ENCODE measurements around the gene FGF3. TPM values are rescaled to one million over a fixed set of nuclear protein-coding genes. Genes with fewer than 3 reads are reported as not detected.

The FGF3 gene
- total and polyA plus RNA-seq, 9 of the 15 experiments (the other 6 are each of a cell fraction or from before 2014, with no cell fraction given), result not detected

DNA sequence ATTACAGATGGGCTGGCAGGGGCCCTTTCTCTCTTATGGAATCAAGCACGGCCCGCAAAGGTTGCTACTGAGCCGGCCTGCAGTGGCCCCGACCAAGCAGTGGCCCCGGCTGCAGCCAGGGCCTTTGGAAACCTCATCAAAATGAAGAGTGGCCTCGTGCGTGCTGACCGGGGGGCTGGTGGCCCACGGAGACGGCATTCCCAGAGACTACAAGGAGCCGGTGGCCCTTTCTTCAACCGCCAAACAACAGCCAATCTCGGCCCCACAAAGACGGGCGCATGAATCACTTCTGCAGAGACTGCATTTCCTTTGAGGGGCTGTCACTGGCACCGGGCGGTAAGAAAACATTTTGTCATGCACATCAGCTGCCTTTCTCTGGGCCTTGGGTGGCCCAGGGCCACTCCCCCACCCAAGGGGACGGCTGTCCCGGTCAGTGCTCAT is 43.1 kb upstream of the FGF3 start:
- no peaks in the 10 kb centered on the region for H3K9me3 ChIP-seq (replicated peaks; ENCODE audit: control insufficient read depth, insufficient read depth, low read depth, low read length)
- no peak for ATAC-seq
- no peak for FAIRE-seq
- H3K79me2 ChIP-seq (ENCODE audit: control insufficient read depth, insufficient read depth, low read length), result no peaks in the 10 kb centered on the region
- H2AFZ ChIP-seq (ENCODE audit: low read depth, low read length), result no peak overlapping the region
- DNase-seq (ENCODE audit: extremely low read depth in 1 of 4, low spot score in 3 of 4), result no peak
- H3K4me3 ChIP-seq, result no peak overlapping the region
- no peaks in the 10 kb centered on the region for H3K9me1 ChIP-seq (ENCODE audit: control insufficient read depth, insufficient read depth, low read length)
- in situ Hi-C loops (cut with MboI) (no loop called here), intact Hi-C loops (cut with micrococcal nuclease) (no loop called here)
- H3K27me3 ChIP-seq (ENCODE audit: control insufficient read depth in 2 of 2, insufficient read depth in 2 of 2, low read length in 2 of 2), result peaks cover 21 to 66% of the 10 kb centered on the region in 2 experiments
- no TSS peak for BruUV-seq (replicated peaks)
- H3K9ac ChIP-seq (ENCODE audit: insufficient read depth in 1 of 2, low read depth in 2 of 2, low read length in 2 of 2), result no peak overlapping the region
- no peaks in the 10 kb centered on the region for H3K36me3 ChIP-seq (ENCODE audit: control insufficient read depth, insufficient read depth, low read length)
- H3K4me2 ChIP-seq (ENCODE audit: insufficient read depth, low read length), result no peak overlapping the region
- no peak overlapping the region for H3K27ac ChIP-seq (ENCODE audit: extremely low read depth, low read depth, low read length)
- ChIA-PET POLR2A (interaction anchor here (0.7 to 1.1 kb wide), 3 partner anchors 12 to 956 kb away, joined by 3 to 4 read pairs (median 3); no protein-coding TSS in a partner anchor), CTCF (ENCODE audit: low intra/inter-chr PET ratio) (no interaction called here)
- WGBS (ENCODE audit: insufficient coverage, low coverage, missing lambda C conversion rate), result 0% methylated on average over 13 of the region's 19 CpGs
- 0 out of 5 replicates have a peak, but pooled peaks cover 0 to 3% of the 10 kb centered on the region in 2 experiments for H3K4me1 ChIP-seq (replicated peaks in 1 of 2; ENCODE audit: control insufficient read depth in 2 of 2, insufficient read depth in 2 of 2, low read length in 2 of 2)
- H4K20me1 ChIP-seq (replicated peaks; ENCODE audit: control insufficient read depth, insufficient read depth, low read length), result peaks cover 17% of the 10 kb centered on the region
- no peak for TF ChIP-seq PTRF (tag; IDR thresholded peaks at IDR 0.05)
- TF ChIP-seq TCF7 (IDR thresholded peaks at IDR 0.05; ENCODE audit: borderline replicate concordance), result no peak
- no peak for TF ChIP-seq NFXL1 (CRISPR knock-in tag; IDR thresholded peaks at IDR 0.05)
- TF ChIP-seq ZNF507 (tag; conservative IDR thresholded peaks at IDR 0.05), result no peak
- TF ChIP-seq SIX5 (IDR thresholded peaks at IDR 0.05; ENCODE audit: borderline replicate concordance in 1 of 2, insufficient read depth in 1 of 2, low read depth in 1 of 2, low read length in 2 of 2), result no peak
- no peak for TF ChIP-seq SLC30A9 (CRISPR knock-in tag; IDR thresholded peaks at IDR 0.05)
- TF ChIP-seq, protein P1, sequence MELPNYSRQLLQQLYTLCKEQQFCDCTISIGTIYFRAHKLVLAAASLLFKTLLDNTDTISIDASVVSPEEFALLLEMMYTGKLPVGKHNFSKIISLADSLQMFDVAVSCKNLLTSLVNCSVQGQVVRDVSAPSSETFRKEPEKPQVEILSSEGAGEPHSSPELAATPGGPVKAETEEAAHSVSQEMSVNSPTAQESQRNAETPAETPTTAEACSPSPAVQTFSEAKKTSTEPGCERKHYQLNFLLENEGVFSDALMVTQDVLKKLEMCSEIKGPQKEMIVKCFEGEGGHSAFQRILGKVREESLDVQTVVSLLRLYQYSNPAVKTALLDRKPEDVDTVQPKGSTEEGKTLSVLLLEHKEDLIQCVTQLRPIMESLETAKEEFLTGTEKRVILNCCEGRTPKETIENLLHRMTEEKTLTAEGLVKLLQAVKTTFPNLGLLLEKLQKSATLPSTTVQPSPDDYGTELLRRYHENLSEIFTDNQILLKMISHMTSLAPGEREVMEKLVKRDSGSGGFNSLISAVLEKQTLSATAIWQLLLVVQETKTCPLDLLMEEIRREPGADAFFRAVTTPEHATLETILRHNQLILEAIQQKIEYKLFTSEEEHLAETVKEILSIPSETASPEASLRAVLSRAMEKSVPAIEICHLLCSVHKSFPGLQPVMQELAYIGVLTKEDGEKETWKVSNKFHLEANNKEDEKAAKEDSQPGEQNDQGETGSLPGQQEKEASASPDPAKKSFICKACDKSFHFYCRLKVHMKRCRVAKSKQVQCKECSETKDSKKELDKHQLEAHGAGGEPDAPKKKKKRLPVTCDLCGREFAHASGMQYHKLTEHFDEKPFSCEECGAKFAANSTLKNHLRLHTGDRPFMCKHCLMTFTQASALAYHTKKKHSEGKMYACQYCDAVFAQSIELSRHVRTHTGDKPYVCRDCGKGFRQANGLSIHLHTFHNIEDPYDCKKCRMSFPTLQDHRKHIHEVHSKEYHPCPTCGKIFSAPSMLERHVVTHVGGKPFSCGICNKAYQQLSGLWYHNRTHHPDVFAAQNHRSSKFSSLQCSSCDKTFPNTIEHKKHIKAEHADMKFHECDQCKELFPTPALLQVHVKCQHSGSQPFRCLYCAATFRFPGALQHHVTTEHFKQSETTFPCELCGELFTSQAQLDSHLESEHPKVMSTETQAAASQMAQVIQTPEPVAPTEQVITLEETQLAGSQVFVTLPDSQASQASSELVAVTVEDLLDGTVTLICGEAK (IDR thresholded peaks at IDR 0.05), result no peak
- TF ChIP-seq, protein P1 (CRISPR knock-in tag; IDR thresholded peaks at IDR 0.05), result no peak
- TF ChIP-seq ZNF75A (CRISPR knock-in tag; IDR thresholded peaks at IDR 0.05), result no peak
- no peak for TF ChIP-seq KDM1A (IDR thresholded peaks at IDR 0.05)
- TF ChIP-seq, protein P2, sequence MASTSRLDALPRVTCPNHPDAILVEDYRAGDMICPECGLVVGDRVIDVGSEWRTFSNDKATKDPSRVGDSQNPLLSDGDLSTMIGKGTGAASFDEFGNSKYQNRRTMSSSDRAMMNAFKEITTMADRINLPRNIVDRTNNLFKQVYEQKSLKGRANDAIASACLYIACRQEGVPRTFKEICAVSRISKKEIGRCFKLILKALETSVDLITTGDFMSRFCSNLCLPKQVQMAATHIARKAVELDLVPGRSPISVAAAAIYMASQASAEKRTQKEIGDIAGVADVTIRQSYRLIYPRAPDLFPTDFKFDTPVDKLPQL (IDR thresholded peaks at IDR 0.05; ENCODE audit: extremely low read depth, insufficient read length), result no peak
- no peak for TF ChIP-seq FIP1L1 (IDR thresholded peaks at IDR 0.05; ENCODE audit: low read depth, low read length, poor library complexity, severe bottlenecking)
- TF ChIP-seq TCF3 (CRISPR knock-in tag; IDR thresholded peaks at IDR 0.05), result no peak
- TF ChIP-seq TBP (optimal IDR thresholded peaks at IDR 0.05; ENCODE audit: low read depth, low read length), result no peak
- no peak for TF ChIP-seq ZNF239 (CRISPR knock-in tag; IDR thresholded peaks at IDR 0.05)
- no peak for TF ChIP-seq EHMT2 (IDR thresholded peaks at IDR 0.05)

Measured in K562 (cell line).